Activated CD8-positive, alpha-beta memory T cell treated with anti-CD3 and anti-CD28 coated beads for 4 hours (primary cell): Measurements from ENCODE around the gene CHAD.
A peak's percentile ranks its signal among the peaks of the same experiment; 100 is the strongest.
"Not testable (repeated sequence)": the region's sequence is repeated elsewhere in the genome, so short reads cannot be mapped to it uniquely, and the experiment has no call there.

Experiments
- DNase-seq, 2 donors: peaks; one replicate each; pipeline ENCODE4 v3.0.0-alpha.2; 2020; ENCODE audit warnings: low read depth in 2 of 2

CHAD gene

GRCh38 chr17:50429793-50430192, 38.9 kb downstream of the CHAD start:
- DNase-seq: no peak

DNA sequence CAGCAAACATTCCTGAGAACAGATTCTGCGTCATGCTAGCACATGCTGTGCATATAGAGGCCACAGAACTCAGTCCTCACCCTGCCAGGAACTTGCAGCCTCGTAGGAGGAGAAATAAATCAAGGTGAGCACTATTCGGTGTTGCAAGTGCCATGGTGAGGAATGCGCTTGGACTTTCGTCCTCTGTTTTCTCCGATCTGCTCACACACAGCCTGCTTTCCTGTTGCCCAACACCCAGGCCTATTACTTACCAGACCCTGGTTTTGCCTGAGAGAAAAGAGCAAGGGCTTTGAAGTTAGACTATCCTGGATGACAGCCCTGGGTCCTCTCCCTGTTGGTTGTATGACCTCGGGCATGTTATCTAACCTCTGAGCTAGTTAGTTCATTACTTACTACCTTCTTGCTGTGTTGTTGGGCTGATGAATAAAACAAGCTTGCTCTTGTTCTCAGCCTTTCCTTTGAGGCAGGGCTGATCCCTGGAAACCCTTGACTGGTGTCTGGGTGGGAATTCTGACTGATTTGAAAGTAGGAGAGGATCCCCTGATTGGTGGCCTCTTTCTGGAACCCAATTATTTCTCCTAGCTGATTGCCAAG, 39.8 kb downstream of the CHAD start:
- DNase-seq: no peak

DNA sequence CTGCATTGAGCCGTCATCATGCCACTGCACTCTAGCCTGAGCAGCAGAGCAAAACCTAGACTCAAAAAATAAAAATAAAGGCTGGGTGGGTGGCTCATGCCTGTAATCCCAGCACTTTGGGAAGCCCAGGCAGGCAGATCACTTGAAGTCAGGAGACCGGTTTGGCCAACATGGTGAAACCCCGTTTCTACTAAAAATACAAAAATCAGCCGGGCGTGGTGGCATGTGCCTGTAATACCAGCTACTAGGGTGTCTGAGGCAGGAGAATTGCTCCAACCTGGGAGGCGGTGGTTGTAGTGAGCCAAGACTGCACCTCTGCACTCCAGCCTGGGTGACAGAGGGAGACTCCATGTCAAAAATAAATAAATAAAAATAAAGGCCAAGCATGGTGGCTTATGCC, 40.6 kb downstream of the CHAD start:
- DNase-seq: not testable (repeated sequence)

DNA sequence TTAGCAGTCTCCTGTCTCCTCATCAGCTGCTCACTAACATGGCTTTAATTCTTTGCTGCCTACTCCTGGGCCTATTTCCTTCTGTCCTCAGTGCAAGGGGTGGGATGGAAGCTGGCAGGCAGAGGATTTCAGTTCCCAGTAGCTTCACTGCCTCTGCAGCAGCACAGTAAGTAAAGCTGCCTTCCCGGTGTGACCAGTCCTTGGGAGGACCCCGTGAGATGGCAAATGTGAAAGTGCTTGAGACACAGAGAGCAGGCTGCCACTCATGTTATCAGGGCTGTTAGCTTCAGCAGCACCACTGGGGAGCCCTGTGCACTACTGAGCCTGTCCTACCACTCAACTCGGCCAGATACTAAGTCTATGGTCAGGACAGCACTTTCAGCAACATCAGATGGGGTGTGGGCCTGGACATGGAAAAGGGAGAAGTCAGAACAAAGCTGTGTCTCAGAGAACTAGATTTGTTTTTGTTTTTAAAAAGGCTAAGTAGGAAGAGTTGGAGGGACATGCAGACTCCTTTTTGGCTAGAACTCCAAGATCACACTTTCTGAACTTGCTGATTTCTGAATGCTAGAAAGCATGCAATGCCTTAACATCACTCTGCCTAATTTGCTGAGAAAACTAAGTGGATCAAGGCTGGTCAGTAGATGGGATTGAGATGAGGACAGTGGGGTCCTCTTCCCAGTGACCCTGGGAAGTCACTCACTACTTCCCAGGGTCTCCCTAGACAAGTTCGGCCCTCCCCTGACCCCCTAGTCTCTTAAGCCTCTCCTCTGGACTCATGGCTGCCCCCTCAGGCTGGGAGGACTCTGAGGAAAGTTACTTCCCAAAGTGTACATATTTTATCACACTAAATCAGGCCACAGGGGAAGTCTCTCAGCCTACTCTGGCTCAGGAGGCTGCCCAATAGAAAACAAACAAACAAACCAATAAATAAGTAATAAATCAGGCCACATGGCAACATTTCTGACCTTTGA, 41.6 kb downstream of the CHAD start:
- no peak for DNase-seq

GRCh38 chr17:50426472-50426782, 42.3 kb downstream of the CHAD start:
- no peak for DNase-seq

GRCh38 chr17:50425682-50426471, 42.8 kb downstream of the CHAD start, which contains the start of gene ACSF2:
TSS of gene ACSF2 (plus strand) at chr17:50426218. CDS start at chr17:50426262, 44 bp downstream.
- DNase-seq: peak; percentile 31 to 39

GRCh38 chr17:50424996-50425681, 43.5 kb downstream of the CHAD start:
- no peak for DNase-seq

- DNase-seq: no peak
Measured at GRCh38 chr17:50424246-50424995, 44.3 kb downstream of the CHAD start.

DNA sequence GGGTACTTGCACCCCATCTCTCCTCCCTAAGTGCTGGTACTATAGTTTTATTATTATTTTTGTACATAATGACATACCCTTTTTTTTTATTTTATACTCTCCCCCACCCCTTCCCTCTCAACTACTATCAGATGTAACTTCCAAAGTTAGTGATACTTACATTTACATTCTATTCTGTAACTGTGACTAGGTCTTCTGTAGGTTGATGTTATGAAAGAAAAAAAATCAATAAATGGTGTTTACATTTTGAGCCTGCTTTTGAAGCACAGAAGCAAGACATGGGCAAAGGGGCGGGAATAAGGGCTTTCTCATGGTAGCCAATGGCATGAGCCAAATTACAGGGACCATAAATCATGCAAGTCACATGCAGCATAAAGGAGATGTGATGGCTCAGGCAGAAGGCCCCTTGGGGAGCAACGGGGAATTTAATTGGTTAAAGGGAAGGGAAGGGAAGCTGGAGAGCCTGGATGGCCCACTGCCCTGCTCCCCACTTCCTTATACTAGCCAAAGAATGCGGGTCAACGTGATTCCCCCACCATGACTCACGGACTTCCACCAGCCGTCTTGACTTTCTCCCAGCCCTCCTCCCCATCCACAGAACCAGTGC, 45.0 kb downstream of the CHAD start:
- DNase-seq: no peak

- DNase-seq: no peak
Measured at GRCh38 chr17:50422738-50423137, 45.9 kb downstream of the CHAD start.

- DNase-seq: no peak
Measured at GRCh38 chr17:50421308-50422051, 47.2 kb downstream of the CHAD start.

DNA sequence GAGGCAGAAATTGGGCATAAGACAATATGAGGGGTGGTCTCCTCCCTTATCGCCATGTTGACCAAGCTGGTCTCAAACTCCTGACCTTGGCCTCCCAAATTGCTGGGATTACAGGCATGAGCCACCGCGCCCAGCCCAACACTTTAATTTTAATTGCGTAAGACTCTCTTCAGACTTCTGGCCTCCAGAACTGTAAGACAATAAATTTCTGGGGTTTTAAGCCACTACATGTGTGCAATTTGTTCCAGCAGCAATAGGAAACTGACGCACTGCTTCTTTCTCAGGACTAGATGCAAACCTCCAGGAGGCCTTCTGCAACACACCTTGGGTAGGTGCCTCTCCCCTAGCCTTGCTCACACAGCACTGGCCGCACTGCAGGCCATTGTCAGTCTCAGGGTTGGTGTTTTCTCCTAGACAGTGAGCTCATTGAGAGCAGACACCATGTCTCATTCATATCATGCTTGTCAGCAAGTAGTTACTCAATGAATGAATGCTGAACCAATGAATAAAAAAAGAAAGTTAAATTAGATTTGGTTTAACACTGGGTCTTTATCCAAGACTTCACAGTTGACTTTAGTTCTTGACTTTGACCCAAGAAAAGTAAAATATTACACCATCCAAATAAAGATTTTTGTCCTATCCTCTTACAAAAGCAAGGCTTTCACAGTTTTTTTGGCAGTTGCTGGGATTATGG, 48.1 kb downstream of the CHAD start:
- DNase-seq: no peak

- not testable (repeated sequence) for DNase-seq
Measured at GRCh38 chr17:50419577-50419976, 49.1 kb downstream of the CHAD start.

GRCh38 chr17:50414808-50415207, 53.9 kb downstream of the CHAD start:
- DNase-seq: no peak
